ENCODE data around the gene KRTAP2-4.

DNA sequence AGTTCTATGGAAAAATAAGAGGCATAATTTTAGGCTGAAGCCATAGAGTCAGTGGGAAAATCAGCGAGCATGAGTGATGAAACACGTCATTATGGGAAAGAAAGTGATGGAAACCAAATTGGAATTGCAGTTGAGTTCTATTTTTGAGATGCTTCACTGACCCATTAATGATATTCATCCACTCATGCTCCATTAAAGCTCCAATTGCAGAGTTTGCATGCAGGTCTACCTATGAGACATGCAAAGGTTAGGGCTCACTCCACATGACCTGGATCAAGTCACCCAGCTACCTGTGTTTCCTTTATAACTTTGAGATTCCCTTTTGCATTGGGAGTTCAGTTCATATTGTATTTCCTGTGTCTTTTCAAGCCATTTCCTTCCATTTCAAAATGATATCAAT lies 8.0 kb upstream of the KRTAP2-4 start:
- TF ChIP-seq, protein P1, sequence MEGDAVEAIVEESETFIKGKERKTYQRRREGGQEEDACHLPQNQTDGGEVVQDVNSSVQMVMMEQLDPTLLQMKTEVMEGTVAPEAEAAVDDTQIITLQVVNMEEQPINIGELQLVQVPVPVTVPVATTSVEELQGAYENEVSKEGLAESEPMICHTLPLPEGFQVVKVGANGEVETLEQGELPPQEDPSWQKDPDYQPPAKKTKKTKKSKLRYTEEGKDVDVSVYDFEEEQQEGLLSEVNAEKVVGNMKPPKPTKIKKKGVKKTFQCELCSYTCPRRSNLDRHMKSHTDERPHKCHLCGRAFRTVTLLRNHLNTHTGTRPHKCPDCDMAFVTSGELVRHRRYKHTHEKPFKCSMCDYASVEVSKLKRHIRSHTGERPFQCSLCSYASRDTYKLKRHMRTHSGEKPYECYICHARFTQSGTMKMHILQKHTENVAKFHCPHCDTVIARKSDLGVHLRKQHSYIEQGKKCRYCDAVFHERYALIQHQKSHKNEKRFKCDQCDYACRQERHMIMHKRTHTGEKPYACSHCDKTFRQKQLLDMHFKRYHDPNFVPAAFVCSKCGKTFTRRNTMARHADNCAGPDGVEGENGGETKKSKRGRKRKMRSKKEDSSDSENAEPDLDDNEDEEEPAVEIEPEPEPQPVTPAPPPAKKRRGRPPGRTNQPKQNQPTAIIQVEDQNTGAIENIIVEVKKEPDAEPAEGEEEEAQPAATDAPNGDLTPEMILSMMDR (IDR thresholded peaks at IDR 0.05): no peak
- TF ChIP-seq POLR2AphosphoS5 (IDR thresholded peaks at IDR 0.05; ENCODE audit: low read depth, low read length) (no peak), SIN3A (IDR thresholded peaks at IDR 0.05; ENCODE audit: borderline replicate concordance, insufficient read depth, low read depth, low read length) (no peak), REST (IDR thresholded peaks at IDR 0.05; ENCODE audit: insufficient read depth in 1 of 2, low read depth in 2 of 2, low read length in 1 of 2) (no peak), TCF7L2 (IDR thresholded peaks at IDR 0.05; ENCODE audit: low read depth, low read length) (no peak)
